Cardiac septum (tissue), 1 donor: ENCODE measurements around the gene NF1. TPM values are rescaled to one million over a fixed set of nuclear protein-coding genes. Genes with fewer than 3 reads are reported as not detected.
A peak's percentile ranks its signal among the peaks of the same experiment; 100 is the strongest.
"Not testable (repeated sequence)": the region's sequence is repeated elsewhere in the genome, so short reads cannot be mapped to it uniquely, and the experiment has no call there.

Source experiments
- DNase-seq: peaks from one replicate; pipeline ENCODE4 v3.0.0-alpha.2; 2020; ENCODE audit warnings: low spot score
- intact Hi-C: fragments of 100-400 bp; cut with DNase I; formaldehyde crosslinking; loops from one replicate; pipeline ENCODE4 v1.14.0; 2022
- total RNA-seq: library from RNA; stranded (reverse); fragmentation: NEBNext Ultra II Directional; extraction: Animal tissue kit (Norgen Biotek cat#: 25700); gene quantifications from one replicate; pipeline ENCODE4 v1.2.1, GENCODE V29; 2021
- donor health status: DM: no; HTN: no; CAD: no.

Gene NF1
- total RNA-seq, 1 donor from 2014 or later = 53.6 TPM

DNA sequence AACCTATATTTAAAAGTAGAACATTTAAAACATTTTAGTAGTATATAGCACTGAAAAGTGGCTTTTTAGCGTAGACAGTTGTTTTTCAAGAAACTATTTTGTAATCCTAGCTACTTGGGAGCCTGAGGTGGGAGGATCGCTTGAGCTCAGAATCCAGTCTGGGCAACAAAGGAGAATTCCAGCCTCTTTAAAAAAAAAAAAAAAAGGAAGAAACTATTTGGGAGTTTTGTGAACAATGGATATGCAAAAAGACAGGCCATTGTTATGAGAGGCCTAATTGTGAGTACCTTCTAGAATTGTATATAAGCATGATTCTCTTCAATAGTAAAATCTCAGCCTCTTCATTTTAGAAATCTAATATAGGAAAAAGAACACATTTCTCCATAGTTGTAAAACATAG is 184.6 kb downstream of the NF1 start:
- intact Hi-C loops = loop anchor here (10.0 kb wide), 1 partner anchor 95 kb away; no protein-coding TSS in a partner anchor
- no peak for DNase-seq

GRCh38 chr17:31281061-31281460 is 186.3 kb downstream of the NF1 start:
- intact Hi-C loops = no loop called here
- no peak for DNase-seq

DNA sequence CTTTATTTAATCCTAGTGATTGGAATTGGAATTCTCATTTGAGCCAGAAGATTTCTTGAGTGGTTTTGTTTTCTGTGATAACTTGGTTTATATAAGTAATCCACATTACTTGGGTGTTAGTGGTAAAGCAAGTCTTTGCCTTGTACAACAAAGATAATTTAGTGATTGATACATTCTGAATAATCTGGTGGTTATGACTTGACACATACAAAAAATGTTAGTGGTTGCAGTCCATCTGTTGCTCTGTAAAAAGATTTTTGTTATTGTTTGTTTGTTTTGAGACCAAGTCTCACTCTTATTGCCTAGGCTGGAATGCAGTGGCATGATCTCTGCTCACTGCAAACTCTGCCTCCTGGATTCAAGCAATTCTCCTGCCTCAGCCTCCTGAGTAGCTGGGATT is 189.1 kb downstream of the NF1 start:
- intact Hi-C loops = no loop called here
- DNase-seq = no peak

- intact Hi-C loops = no loop called here
- DNase-seq = no peak
Observed at GRCh38 chr17:31286587-31286986, 191.8 kb downstream of the NF1 start.

DNA sequence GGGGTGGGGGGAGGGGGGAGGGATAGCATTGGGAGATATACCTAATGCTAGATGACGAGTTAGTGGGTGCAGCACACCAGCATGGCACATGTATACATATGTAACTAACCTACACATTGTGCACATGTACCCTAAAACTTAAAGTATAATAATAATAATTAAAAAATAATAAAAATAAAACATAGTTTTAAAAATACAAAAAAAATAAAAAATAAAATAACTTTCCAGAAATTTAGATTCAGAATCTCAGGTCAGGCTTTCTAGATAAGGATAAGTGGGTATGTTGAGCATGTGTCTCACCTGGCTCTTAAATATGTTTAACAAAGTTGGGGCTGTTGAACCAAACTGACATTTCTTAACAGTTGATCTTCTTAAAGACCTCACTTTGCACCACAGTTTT is 193.2 kb downstream of the NF1 start:
- DNase-seq, intact Hi-C loops: not testable (repeated sequence)

DNA sequence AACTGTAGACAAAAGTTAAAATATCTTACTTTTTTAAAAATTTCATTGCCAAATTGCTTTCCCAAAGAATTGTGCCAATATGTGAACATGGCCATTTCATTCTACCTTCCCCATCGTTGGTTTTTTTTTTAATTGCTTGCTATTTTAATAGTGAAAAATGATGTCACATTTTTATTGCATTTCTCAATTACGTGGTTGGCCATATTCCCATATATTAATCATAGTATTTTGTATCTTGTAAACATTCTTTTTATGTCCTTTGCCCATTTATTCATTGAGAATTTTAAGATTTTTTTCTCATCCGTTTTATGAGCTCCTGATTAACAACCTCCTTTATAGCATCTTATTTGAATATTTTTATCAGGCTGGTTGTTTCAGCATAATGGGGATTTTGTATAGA is 195.0 kb downstream of the NF1 start:
- no peak for DNase-seq
- intact Hi-C loops = no loop called here

DNA sequence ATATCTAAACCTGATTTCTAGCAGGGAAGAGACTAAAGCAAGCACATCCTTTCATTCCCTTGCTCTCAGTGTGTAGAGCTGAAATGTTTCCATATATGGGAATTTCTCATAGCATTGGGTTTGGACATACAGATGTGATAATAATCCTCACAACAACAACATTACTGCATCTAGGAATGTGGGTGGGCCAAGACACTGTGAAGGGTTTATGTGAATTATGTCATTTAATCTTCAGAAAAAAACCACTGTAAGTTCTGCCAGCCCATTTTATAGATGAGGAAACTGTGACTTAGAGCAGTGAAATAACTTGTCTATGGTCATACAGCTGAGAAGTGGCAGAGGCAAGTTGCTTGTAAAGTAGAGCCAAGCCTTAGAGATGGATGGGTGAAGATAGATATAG is 197.0 kb downstream of the NF1 start:
- intact Hi-C loops = no loop called here

DNA sequence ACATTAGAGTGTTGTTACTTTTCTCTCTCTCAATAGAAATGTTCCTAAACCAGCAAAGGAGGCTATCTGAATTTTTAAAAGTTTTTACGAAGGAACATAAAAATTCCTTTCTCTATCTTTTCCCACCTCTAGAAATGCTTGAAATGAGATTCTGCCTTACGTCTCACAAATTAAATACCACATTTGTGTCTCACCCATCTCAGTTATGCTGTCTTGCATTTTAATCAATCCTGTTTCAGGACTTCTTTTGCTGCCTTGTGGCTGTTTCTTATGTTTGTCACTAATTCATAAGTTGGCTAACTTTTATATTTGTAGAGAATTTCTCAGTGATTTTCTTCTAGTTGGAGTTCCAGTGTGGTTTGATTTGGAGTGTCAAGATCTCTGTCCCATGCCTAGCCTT is 198.8 kb downstream of the NF1 start:
- DNase-seq = no peak
- intact Hi-C loops = no loop called here

More for the DNA sequence above, 197.0 kb downstream of the NF1 start:
- no peak for DNase-seq

DNA sequence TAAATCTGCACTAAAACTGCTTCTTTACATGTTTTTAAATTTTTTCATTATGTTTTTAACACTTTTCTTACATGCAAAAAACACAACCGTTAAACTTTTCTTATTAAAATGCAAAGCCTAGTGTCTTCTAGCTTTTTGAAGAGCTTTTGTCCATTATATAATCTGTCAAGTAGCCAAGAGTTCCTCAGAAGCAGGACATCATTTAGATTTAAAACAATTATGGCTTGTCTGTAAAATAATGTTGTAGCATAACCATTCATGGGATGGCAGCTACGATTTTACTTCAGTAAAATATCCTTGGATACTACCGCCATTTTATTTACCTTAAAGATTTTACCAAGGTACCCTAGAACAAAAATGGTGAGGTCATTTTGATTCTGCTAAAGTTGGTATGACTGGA is 199.5 kb downstream of the NF1 start:
- intact Hi-C loops = no loop called here
- DNase-seq = no peak

- intact Hi-C loops = no loop called here
- no peak for DNase-seq
Observed at GRCh38 chr17:31294820-31295488, 200.2 kb downstream of the NF1 start.

DNA sequence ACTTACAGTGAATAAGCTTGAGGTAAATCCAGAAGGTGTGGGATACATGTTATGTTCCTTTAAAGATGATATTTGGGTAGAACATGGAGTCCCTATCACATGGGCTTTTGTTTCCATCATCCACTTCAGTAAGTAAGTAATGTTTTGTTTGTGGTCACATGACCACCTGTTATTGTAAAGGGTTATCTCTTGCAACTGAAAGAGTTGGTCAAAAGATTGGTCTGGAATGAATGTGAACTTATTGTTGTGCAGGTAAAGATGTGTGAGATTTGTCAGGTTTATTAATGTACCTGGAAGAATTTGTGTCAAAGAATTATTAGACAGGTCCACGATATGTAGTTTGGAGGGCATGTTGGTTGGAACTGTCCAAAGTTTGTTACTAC is 200.7 kb downstream of the NF1 start:
- intact Hi-C loops = no loop called here
- no peak for DNase-seq

DNA sequence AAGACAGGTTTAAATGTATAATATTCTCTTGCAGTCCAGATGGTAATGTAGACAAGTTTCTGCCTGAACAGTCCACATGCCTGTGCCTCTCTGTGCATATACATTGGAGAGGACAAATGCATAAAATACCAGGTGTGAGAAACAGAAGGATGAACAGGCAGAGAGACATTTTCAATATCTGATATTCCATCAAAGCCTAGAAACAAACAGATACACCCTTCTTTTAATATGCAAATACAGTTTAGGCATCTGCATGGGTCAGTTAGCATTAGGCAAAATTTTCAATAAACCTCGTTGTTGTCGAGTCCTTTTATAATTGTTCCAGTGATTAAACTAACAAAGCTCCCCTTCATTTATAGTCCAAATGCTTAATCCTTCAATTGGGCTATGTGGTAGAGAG is 201.4 kb downstream of the NF1 start:
- DNase-seq = no peak
- intact Hi-C loops = no loop called here

GRCh38 chr17:31297090-31297489 is 202.3 kb downstream of the NF1 start, which contains the start of gene OMG:
TSS of gene OMG (minus strand) at chr17:31297239. CDS start at chr17:31296331, 908 bp downstream.
- no peak for DNase-seq
- intact Hi-C loops = no loop called here

DNA sequence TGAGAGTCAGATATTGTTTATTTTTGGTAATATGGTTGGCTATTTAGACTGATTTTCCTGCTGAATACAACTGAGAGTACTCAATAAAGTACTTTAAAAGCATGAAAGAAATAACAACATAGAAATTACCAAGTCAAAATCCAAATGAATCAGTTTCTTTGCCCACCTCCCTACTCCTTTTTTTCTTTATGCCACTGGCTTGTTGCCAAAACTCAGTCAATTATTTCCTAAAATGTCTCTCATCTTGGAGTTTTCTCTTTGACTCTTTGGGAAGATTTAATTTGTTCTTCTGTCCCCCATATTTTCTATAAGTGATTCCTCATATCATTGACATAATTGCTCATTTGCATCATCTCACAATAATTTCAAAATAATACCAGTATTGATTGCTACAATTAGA is 204.8 kb downstream of the NF1 start:
- intact Hi-C loops = no loop called here
- no peak for DNase-seq

- no peak for DNase-seq
- intact Hi-C loops = no loop called here
Observed at GRCh38 chr17:31307640-31308039, 212.9 kb downstream of the NF1 start.

DNA sequence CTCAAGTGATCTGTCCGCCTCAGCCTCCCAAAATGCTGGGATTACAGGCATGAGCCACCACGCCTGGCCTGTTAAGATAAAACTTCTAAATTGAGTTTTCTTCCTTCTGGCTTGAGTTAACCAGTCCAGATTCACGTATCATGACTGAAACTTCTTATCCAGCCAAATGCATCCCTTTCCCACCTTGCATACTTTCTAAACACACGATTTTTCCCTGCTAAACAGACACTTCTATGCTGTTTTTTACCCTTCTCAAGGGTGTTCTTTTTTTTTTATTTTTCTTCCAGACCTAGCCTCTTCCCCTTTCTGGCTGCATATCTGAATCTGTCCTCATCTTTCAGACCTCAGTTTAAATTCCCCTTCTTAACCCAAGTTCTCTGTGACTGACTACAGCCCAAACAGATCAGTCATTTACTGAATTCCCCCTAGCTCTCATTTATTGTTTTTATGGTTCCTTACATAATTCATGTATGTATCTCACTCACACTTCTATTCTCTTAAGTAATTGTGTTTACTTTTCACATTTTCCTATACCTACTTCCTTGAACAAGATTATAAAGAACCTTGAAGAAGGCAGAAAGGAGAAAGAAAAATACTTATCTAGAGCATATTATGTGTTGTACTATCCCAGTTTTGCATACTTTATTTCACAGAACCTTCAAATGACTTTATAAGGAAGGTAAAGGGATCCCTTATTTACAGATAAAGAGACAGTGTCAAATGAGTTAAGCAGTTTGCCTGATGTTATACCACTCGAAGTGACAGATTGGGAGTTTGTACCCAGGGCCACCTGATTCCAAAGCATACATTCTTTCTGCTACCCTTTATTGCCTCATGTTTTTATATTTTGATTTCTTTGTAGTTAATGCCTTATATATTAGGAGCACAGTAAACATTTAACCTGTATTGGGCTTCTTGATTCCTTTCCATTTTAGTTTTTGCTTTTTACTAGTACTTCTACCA is 213.9 kb downstream of the NF1 start:
- intact Hi-C loops = no loop called here
- no peak for DNase-seq

GRCh38 chr17:31309556-31309955 is 214.8 kb downstream of the NF1 start:
- no peak for DNase-seq
- intact Hi-C loops = no loop called here

GRCh38 chr17:31310260-31310659 is 215.5 kb downstream of the NF1 start:
- no peak for DNase-seq
- intact Hi-C loops = no loop called here

DNA sequence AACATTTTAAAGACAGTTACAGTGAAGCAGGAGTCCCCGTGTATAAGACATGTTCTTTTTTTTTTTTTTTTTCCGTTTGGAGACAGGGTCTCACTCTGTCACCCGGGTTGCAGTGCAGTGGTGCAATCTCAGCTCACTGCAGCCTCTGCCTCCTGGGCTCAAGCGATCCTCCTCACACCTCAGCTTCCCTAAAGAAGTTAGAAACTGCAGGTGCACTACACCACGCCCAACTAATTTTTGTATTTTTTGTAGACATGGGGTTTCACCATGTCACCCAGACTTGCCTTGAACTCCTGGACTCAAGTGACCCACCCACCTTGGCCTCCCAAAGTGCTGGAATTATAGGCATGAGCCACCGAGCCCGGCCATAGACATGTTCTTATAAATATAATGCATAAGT is 216.1 kb downstream of the NF1 start:
- DNase-seq = peak; percentile 76
- intact Hi-C loops = no loop called here

GRCh38 chr17:31311526-31311925 is 216.7 kb downstream of the NF1 start:
- DNase-seq = no peak
- intact Hi-C loops = no loop called here

- DNase-seq, intact Hi-C loops: not testable (repeated sequence)
Observed at GRCh38 chr17:31312223-31312622, 217.4 kb downstream of the NF1 start.
